ENCODE measurements around the gene LGALS4.
"Not testable (repeated sequence)": the region's sequence is repeated elsewhere in the genome, so short reads cannot be mapped to it uniquely, and the experiment has no call there.

The LGALS4 gene

DNA sequence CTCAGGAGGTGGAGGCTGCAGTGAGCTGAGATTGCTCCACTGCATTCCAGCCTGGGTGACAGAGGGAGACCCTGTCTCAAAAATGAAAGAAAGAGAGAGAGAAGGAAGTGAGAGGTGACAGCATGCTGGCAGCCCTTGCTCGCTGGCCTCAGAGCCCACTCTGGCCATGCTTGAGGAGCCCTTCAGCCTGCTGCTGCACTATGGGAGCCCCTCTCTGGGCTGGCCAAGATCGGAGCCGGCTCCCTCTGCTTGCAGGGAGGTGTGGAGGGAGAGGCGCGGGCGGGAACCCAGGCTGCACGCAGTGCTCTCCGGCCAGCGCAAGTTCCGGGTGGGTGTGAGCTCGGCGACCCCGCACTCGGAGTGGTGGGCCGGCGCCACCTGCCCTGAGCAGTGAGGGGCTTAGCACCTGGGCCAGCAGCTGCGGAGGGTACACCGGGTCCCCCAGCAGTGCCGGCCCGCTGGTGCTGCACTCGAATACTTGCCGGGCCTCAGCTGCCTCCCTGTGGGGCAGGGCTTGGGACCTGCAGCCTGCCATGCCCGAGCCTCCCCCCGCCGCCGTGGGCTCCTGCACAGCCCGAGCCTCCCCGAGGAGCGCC, 8.6 kb upstream of the LGALS4 start:
- DNase-seq (ENCODE audit: low read depth in 2 of 2), result not testable (repeated sequence)

GRCh38 chr19:38819231-38819920, 6.6 kb upstream of the LGALS4 start:
- DNase-seq (ENCODE audit: low read depth in 2 of 2), result no peak

GRCh38 chr19:38817081-38817480, 4.3 kb upstream of the LGALS4 start:
- no peak for DNase-seq (ENCODE audit: low read depth in 2 of 2)

GRCh38 chr19:38816131-38816750, 3.5 kb upstream of the LGALS4 start:
- DNase-seq (ENCODE audit: low read depth in 2 of 2), result no peak

DNA sequence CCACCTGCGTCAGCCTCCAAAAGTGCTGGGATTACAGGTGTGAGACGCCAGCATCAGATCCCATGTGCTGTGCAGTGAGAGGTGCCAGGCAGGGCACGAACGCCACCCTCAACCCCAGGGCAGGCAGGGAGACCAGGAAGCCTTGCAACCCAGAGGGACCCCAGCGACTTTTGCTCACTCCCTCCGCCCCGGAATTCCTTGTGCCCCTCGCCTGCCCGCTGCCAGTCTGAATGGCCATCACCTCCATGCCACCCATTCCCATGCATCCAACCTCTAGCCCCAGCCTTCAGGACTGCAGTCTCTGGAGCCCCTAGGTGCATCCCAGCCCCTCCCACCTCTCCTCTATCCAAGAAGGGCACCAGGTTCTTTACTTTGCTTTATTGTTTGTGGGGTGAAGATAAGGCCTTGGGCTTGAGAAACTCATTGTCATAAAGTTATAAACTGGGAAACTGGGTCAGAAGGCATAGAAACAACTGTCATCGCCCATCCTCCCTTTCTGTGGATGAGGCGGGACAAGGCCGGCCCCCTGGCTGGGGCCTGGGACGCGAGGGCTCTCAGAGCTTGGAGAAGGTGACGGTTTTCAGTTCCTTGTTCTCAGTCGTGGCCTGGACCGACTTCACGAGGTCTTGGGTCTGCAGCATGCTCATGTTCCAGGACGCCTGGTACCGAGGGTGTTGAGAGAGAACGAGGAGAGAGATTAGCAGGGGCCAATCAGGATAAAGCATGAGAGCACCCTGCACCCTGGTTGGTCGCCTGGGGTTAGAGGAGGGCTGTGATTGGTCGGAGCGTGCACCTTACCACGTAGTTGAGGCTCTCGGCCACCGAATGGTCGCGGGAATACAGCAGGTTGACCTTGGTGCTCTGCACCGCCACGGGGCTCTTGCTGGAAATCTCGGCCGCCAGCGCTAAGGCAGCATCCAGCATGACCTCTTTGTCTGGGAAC, 2.6 kb upstream of the LGALS4 start:
- no peak for DNase-seq (ENCODE audit: low read depth in 2 of 2)

DNA sequence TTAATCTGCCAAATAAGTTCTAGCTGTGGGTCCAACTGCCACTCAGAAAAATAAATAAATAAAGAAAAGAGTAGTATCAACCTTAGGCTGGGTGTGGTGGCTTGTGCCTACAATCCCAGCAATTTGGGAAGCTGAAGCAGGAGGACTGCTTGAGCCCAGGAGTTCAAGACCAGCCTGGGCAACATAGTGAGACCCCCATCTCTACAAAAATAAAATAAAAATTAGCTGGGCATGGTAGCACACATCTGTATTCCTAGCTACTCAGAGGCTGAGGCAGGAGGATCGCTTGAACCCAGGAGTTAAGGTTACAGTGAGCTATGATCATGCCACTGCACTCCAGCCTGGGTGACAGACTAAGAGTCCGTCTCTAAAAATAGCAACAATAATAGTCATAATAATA, 1.2 kb upstream of the LGALS4 start:
- DNase-seq (ENCODE audit: low read depth in 2 of 2), result not testable (repeated sequence)

GRCh38 chr19:38813323-38813722, 578 bp upstream of the LGALS4 start:
- DNase-seq (ENCODE audit: low read depth in 2 of 2), result no peak

DNA sequence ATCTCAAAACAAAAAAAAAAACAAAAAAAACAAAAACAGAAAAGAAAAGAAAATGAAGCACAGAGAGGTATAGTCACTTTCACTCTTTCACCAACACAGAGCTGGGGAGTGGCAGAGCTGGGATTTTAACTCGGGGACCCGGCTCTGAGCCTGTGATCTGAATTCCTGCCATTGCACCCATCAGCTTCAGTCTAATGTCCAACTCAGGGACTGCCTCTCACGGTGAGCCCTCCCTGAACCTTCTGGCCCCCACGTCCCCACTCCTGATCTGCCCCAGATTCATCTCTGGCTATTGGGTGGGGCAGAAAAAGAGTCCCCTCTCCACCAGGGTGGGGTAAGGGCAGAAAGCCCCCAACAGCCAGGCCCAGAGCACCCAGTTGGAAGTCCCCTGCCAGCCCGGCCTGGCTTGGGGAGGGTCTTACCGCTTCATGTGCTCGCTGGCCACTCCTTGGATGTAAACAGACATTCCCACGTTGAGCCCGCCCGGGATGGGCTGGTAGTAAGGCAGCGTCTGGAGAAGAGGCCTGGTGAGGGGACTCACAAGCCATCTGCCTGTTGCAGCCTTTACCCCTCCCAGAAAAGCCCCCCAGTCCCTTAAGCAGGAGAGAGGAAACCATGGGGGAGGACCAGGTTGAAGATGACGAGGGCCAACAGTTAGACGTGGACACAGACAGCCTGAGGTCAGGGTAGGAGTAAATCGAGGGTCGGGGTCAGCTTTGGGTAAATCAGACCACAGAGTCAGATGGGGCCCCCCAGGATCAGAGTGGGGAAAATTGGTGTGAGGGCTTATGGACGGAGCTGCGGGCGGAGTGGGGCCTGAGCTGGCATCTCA, 520 bp downstream of the LGALS4 start:
- no peak for DNase-seq (ENCODE audit: low read depth in 2 of 2)

DNA sequence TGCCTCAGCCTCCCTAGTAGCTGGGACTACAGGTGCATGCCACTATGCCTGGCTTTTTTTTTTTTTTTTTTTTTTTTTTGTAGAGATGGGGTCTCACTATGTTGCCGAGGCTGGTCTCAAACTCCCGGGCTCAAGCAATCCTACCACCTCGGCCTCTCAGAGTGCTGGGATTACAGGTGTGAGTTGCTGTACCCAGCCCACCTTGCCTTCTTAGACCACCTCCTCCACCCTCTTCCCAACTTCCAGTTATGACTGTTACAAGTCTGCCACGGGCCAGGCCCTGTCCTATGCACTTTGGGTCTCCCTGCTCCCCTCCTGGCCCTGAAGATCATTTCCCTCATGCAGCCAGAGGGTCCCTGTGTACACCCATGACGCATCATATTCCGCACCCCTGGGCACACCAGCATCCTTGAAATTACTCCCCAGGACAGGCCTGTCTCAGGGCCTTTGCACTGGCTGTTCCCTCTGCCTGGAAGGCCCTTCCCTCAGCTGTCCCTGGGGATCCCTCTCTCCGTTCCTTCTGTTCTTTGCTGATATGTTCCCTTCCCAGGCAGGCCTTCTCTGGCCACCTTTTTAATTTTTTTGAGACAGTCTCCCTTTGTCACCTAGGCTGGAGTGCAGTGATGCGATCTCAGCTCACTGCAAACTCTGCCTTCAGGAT, 3.0 kb downstream of the LGALS4 start:
- DNase-seq (ENCODE audit: low read depth in 2 of 2), result no peak

- DNase-seq (ENCODE audit: low read depth in 2 of 2), result no peak
Observed at GRCh38 chr19:38808741-38809140, 4.0 kb downstream of the LGALS4 start.

DNA sequence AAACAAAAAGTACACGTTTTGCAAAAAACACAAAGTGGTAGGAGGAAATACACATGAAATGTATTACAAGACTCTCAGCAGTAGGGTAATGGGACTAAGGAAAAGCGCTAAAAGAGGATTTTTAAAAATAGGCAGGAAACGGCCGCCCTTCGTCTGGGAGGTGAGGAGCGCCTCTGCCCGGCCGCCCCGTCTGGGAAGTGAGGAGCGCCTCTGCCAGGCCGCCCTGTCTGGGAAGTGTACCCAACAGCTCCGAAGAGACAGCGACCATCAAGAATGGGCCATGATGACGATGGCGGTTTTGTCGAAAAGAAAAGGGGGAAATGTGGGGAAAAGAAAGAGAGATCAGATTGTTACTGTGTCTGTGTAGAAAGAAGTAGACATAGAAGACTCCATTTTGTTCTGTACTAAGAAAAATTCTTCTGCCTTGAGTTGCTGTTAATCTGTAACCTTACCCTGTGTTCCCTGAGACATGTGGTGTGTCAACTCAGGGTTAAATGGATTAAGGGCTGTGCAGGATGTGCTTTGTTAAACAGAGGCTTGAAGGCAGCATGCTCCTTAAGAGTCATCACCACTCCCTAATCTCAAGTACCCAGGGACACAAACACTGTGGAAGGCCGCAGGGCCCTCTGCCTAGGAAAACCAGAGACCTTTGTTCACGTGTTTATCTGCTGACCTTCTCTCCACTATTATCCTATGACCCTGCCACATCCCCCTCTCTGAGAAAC, 5.2 kb downstream of the LGALS4 start:
- not testable (repeated sequence) for DNase-seq (ENCODE audit: low read depth in 2 of 2)

DNA sequence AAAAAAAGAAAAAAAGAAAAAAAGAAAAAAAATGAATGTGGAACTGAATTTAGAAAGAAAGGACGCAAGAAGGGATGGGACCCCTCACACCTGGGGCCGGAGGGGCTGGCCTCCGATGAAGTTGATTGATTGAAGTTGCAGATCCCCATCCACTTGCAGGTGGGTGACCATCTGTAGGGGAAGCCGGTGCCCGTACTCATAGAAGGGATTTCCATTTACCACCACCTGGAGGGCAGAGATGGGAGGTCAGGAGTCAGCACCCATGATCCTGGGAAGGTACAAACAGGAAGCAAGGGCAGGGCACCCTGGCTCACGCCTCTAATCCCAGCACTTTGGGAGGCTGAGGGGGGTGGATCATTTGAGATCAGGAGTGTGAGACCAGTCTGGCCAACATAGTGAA, 6.4 kb downstream of the LGALS4 start:
- no peak for DNase-seq (ENCODE audit: low read depth in 2 of 2)

GRCh38 chr19:38805180-38805579, 7.6 kb downstream of the LGALS4 start:
- DNase-seq (ENCODE audit: low read depth in 2 of 2), result no peak

- no peak for DNase-seq (ENCODE audit: low read depth in 2 of 2)
Observed at GRCh38 chr19:38803543-38803942, 9.2 kb downstream of the LGALS4 start.

GRCh38 chr19:38801359-38802095, 11.2 kb downstream of the LGALS4 start:
- DNase-seq (ENCODE audit: low read depth in 2 of 2), result no peak

- DNase-seq (ENCODE audit: low read depth in 2 of 2), result no peak
Observed at GRCh38 chr19:38800577-38801347, 12.0 kb downstream of the LGALS4 start.

- no peak for DNase-seq (ENCODE audit: low read depth in 2 of 2)
Observed at GRCh38 chr19:38799104-38799503, 13.6 kb downstream of the LGALS4 start.

DNA sequence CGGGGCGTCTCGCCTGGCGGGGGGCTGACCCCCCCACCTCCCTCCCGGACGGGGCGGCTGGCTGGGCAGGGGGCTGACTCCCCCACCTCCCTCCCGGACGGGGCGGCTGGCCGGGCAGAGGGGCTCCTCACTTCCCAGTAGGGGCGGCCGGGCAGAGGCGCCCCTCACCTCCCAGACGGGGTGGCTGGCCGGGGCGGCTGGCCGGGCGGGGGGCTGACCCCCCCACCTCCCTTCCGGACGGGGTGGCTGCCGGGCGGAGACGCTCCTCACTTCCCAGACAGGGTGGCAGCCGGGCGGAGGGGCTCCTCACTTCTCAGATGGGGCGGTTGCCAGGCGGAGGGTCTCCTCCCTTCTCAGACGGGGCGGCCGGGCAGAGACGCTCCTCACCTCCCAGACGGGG, 15.0 kb downstream of the LGALS4 start:
- not testable (repeated sequence) for DNase-seq (ENCODE audit: low read depth in 2 of 2)

DNA sequence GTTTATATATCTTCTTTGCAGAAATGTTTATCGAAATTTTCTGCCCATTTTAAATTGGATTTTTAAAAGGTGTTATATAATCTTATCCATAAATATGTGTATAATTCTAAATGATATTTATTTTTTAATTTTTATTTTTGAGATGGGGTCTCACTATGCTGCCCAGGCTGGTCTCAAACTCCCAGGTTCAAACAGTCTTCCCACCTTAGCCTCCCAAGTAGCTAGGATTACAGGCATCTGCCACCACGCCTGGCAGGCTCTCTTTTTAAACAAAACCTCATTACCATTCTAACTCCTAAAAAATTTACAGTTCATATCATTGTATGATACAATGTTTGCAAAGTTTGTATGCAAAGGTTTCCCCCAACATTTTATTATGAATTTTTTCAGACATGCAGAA, 16.6 kb downstream of the LGALS4 start:
- DNase-seq (ENCODE audit: low read depth in 2 of 2), result no peak

All from stimulated activated CD8-positive, alpha-beta memory T cell treated with anti-CD3 and anti-CD28 coated beads, Interleukin-15, amount 100 ng/mL, for 48 hours (primary cell).